Neural progenitor cell (in vitro differentiated cells): Measurements from ENCODE around the gene SUDS3. TPM values are rescaled to one million over a fixed set of nuclear protein-coding genes. Genes with fewer than 3 reads are reported as not detected.
A peak's percentile ranks its signal among the peaks of the same experiment; 100 is the strongest.
"Not testable (repeated sequence)": the region's sequence is repeated elsewhere in the genome, so short reads cannot be mapped to it uniquely, and the experiment has no call there.

Experiments
- DNase-seq: peaks from one replicate; pipeline ENCODE4 v3.0.0-alpha.2; 2016; ENCODE audit warnings: low spot score
- H2AFZ ChIP-seq: fragments of 200-600 bp; sonication (generic); replicated peaks from 2 replicates; pipeline ENCODE4 v1.6.1; 2016; ENCODE audit warnings: antibody characterized with exemption
- H3F3A ChIP-seq: fragments of 200-600 bp; sonication (generic); 2 replicates; pipeline ENCODE4 v1.6.1; 2016; ENCODE audit warnings: antibody characterized with exemption, low read depth
- H3K27ac ChIP-seq: fragments of 200-600 bp; sonication (generic); 2 replicates; pipeline ENCODE4 v1.5.1; 2016; ENCODE audit warnings: mild to moderate bottlenecking
- H3K27me3 ChIP-seq: fragments of 200-600 bp; sonication (generic); 2 replicates; pipeline ENCODE4 v1.6.1; 2016; ENCODE audit warnings: mild to moderate bottlenecking, moderate library complexity
- H3K36me3 ChIP-seq: fragments of 200-600 bp; sonication (generic); 2 replicates; pipeline ENCODE4 v1.5.1; 2016
- H3K4me1 ChIP-seq: fragments of 200-600 bp; sonication (generic); 2 replicates; pipeline ENCODE4 v1.6.1; 2016; ENCODE audit warnings: mixed run types
- H3K4me2 ChIP-seq: fragments of 200-600 bp; sonication (generic); 2 replicates; pipeline ENCODE4 v1.6.1; 2016
- H3K4me3 ChIP-seq: fragments of 200-600 bp; sonication (generic); 2 replicates; pipeline ENCODE4 v1.5.1; 2016
- H3K79me2 ChIP-seq: fragments of 200-600 bp; sonication (generic); 2 replicates; pipeline ENCODE4 v1.6.1; 2016; ENCODE audit warnings: low read depth
- H3K9ac ChIP-seq: fragments of 200-600 bp; sonication (generic); 2 replicates; pipeline ENCODE4 v1.6.1; 2016
- H3K9me3 ChIP-seq: fragments of 200-600 bp; sonication (generic); 2 replicates; pipeline ENCODE4 v1.5.1; 2016; ENCODE audit warnings: low read depth
- H4K20me1 ChIP-seq: fragments of 200-600 bp; sonication (generic); 2 replicates; pipeline ENCODE4 v1.6.1; 2016; ENCODE audit warnings: low read depth
- H3K27ac Mint-ChIP-seq: 3 replicates; pipeline ENCODE4 v1.8.0; 2021; ENCODE audit warnings: mixed read lengths
- H3K27me3 Mint-ChIP-seq: 2 replicates; pipeline ENCODE4 v1.8.0; 2022; ENCODE audit warnings: low read depth, mild to moderate bottlenecking, inconsistent platforms, moderate library complexity, mixed read lengths; ENCODE audit not compliant: insufficient read depth
- H3K36me3 Mint-ChIP-seq: 3 replicates; pipeline ENCODE4 v1.8.0; 2021; ENCODE audit warnings: mixed read lengths
- H3K4me1 Mint-ChIP-seq: 3 replicates; pipeline ENCODE4 v1.8.0; 2021; ENCODE audit warnings: mixed read lengths
- H3K4me3 Mint-ChIP-seq: 3 replicates; pipeline ENCODE4 v1.8.0; 2021; ENCODE audit warnings: mild to moderate bottlenecking, moderate library complexity, mixed read lengths
- H3K9me3 Mint-ChIP-seq: 3 replicates; pipeline ENCODE4 v1.8.0; 2020; ENCODE audit warnings: mixed read lengths
- EZH2 ChIP-seq: fragments of 200-600 bp; sonication (generic); IDR thresholded peaks from 2 replicates; pipeline ENCODE4 v1.6.1; 2017; ENCODE audit warnings: antibody characterized with exemption, mild to moderate bottlenecking, moderate library complexity
- EZH2phosphoT487 ChIP-seq: fragments of 200-600 bp; sonication (generic); IDR thresholded peaks from 2 replicates; pipeline ENCODE4 v1.6.1; 2017; ENCODE audit warnings: antibody characterized with exemption
- total RNA-seq: library from RNA; depleted of rRNA; stranded (reverse); fragments of >200 nt; gene quantifications from 2 replicates; pipeline ENCODE4 v1.2.3, GENCODE V29; 2015; ENCODE audit warnings: low replicate concordance
- TF ChIP-seq, protein P1 (sequence below): fragments of 200-600 bp; sonication (generic); IDR thresholded peaks from 2 replicates; pipeline ENCODE4 v1.5.1; 2017; ENCODE audit warnings: antibody characterized with exemption, mild to moderate bottlenecking

Gene SUDS3
- total RNA-seq, 1 donor from 2014 or later: 64.3 TPM

DNA sequence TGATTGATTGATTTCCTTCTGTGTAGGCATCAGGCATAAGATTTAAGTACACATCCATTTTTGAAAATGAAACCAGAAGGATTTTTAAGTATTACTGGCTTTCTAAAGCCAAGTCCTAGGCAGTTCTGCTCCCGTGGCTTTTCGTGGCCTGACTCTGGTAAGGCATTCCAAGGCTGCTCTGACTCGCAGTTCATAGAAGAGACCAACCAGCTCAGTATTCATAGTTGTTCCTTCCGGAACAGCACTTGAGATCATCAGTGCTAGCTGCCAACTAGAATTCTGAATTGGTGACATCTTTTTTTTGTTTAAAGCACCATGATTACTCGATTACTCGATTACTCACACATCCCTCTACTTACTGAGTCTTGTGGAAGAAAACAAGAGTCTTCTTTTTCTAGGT lies 25.9 kb downstream of the SUDS3 start:
- H3K4me3 ChIP-seq: no peak overlapping the region
- no peak overlapping the region for H3K4me3 Mint-ChIP-seq
- no peaks in the 10 kb centered on the region for H3K9me3 Mint-ChIP-seq
- H3K79me2 ChIP-seq: no peaks in the 10 kb centered on the region
- no peaks in the 10 kb centered on the region for H3K4me1 ChIP-seq
- H4K20me1 ChIP-seq: peaks cover 12% of the 10 kb centered on the region
- no peak overlapping the region for H3K4me2 ChIP-seq
- no peak overlapping the region for H2AFZ ChIP-seq
- no peaks in the 10 kb centered on the region for H3K4me1 Mint-ChIP-seq
- H3K27ac ChIP-seq: no peak overlapping the region
- H3K27ac Mint-ChIP-seq: no peak overlapping the region
- peaks cover 22% of the 10 kb centered on the region for H3K36me3 Mint-ChIP-seq
- H3K27me3 ChIP-seq: no peaks in the 10 kb centered on the region
- TF ChIP-seq, protein P1, sequence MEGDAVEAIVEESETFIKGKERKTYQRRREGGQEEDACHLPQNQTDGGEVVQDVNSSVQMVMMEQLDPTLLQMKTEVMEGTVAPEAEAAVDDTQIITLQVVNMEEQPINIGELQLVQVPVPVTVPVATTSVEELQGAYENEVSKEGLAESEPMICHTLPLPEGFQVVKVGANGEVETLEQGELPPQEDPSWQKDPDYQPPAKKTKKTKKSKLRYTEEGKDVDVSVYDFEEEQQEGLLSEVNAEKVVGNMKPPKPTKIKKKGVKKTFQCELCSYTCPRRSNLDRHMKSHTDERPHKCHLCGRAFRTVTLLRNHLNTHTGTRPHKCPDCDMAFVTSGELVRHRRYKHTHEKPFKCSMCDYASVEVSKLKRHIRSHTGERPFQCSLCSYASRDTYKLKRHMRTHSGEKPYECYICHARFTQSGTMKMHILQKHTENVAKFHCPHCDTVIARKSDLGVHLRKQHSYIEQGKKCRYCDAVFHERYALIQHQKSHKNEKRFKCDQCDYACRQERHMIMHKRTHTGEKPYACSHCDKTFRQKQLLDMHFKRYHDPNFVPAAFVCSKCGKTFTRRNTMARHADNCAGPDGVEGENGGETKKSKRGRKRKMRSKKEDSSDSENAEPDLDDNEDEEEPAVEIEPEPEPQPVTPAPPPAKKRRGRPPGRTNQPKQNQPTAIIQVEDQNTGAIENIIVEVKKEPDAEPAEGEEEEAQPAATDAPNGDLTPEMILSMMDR: no peak
- TF ChIP-seq EZH2 (no peak), EZH2phosphoT487 (no peak)
- no peaks in the 10 kb centered on the region for H3K27me3 Mint-ChIP-seq
- no peak for DNase-seq
- H3K9ac ChIP-seq: no peak overlapping the region
- H3K9me3 ChIP-seq: no peaks in the 10 kb centered on the region
- H3K36me3 ChIP-seq: peaks cover 3% of the 10 kb centered on the region
- peaks cover 7% of the 10 kb centered on the region for H3F3A ChIP-seq

GRCh38 chr12:118404876-118405521 lies 28.6 kb downstream of the SUDS3 start:
- Histone ChIP-seq H3K4me2 (no peak overlapping the region), H3K79me2 (no peaks in the 10 kb centered on the region), H3K9ac (no peak overlapping the region), H3F3A (peaks cover 7% of the 10 kb centered on the region), H4K20me1 (peaks cover 8% of the 10 kb centered on the region), H3K9me3 (no peaks in the 10 kb centered on the region), H3K36me3 (peaks cover 3% of the 10 kb centered on the region), H3K4me3 (no peak overlapping the region), H3K4me1 (no peaks in the 10 kb centered on the region), H2AFZ (no peak overlapping the region), H3K27ac (no peak overlapping the region), H3K27me3 (no peaks in the 10 kb centered on the region)
- H3K27ac Mint-ChIP-seq: no peak overlapping the region
- H3K4me1 Mint-ChIP-seq: no peaks in the 10 kb centered on the region
- peaks cover 18% of the 10 kb centered on the region for H3K36me3 Mint-ChIP-seq
- no peak overlapping the region for H3K4me3 Mint-ChIP-seq
- no peaks in the 10 kb centered on the region for H3K9me3 Mint-ChIP-seq
- TF ChIP-seq EZH2 (no peak), EZH2phosphoT487 (no peak)
- TF ChIP-seq, protein P1: peak; percentile 88
- H3K27me3 Mint-ChIP-seq: no peaks in the 10 kb centered on the region
- DNase-seq: peak; percentile 82

- H2AFZ ChIP-seq, H3K27me3 Mint-ChIP-seq: not testable (repeated sequence)
- peaks cover 22% of the 10 kb centered on the region for H3K36me3 Mint-ChIP-seq
Measured at GRCh38 chr12:118408241-118408640, 31.9 kb downstream of the SUDS3 start.

DNA sequence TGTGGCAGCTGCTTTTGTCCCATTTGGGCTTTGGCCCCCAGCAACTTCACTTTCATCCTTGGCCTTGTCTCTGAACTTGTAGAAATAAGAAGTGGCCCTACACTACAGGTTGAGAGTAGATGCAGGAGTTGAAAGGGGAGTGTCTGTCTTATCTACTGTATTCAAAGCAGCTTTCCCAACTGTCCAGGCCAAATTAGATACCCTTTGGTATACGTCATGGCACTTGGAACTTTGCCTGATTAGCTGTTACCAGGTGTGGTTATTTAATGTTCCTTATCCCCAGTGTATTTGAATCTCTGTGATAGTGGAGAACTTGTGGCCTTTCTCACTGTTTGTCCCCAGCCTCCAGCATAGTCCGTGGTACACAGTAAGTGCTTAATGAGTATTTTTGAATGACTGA lies 33.5 kb downstream of the SUDS3 start:
- no peaks in the 10 kb centered on the region for H3F3A ChIP-seq
- H3K79me2 ChIP-seq: no peaks in the 10 kb centered on the region
- no peaks in the 10 kb centered on the region for H3K27me3 Mint-ChIP-seq
- TF ChIP-seq, protein P1: no peak
- TF ChIP-seq EZH2 (no peak), EZH2phosphoT487 (no peak)
- no peaks in the 10 kb centered on the region for H3K9me3 Mint-ChIP-seq
- H3K36me3 ChIP-seq: no peaks in the 10 kb centered on the region
- H3K4me1 Mint-ChIP-seq: no peaks in the 10 kb centered on the region
- H3K27ac Mint-ChIP-seq: no peak overlapping the region
- H3K4me3 ChIP-seq: no peak overlapping the region
- H4K20me1 ChIP-seq: no peaks in the 10 kb centered on the region
- H3K9me3 ChIP-seq: no peaks in the 10 kb centered on the region
- no peak overlapping the region for H3K4me3 Mint-ChIP-seq
- H3K27me3 ChIP-seq: no peaks in the 10 kb centered on the region
- no peak overlapping the region for H2AFZ ChIP-seq
- no peak overlapping the region for H3K4me2 ChIP-seq
- no peak overlapping the region for H3K27ac ChIP-seq
- no peak overlapping the region for H3K9ac ChIP-seq
- DNase-seq: no peak
- peaks cover 36% of the 10 kb centered on the region for H3K36me3 Mint-ChIP-seq
- no peaks in the 10 kb centered on the region for H3K4me1 ChIP-seq

More at GRCh38 chr12:118408241-118408640, 31.9 kb downstream of the SUDS3 start:
- H3K27ac ChIP-seq, H3K36me3 ChIP-seq, H3K79me2 ChIP-seq, DNase-seq, H3K4me3 Mint-ChIP-seq, H3K4me1 Mint-ChIP-seq, H3K9me3 Mint-ChIP-seq, H4K20me1 ChIP-seq, H3K9ac ChIP-seq, H3K27ac Mint-ChIP-seq, H3F3A ChIP-seq, H3K9me3 ChIP-seq, H3K4me2 ChIP-seq, H3K4me1 ChIP-seq, H3K27me3 ChIP-seq, H3K4me3 ChIP-seq: not testable (repeated sequence)
